Measurements from ENCODE around the gene FAM221A. TPM values are rescaled to one million over a fixed set of nuclear protein-coding genes. Genes with fewer than 3 reads are reported as not detected.

Gene FAM221A
- total and polyA plus RNA-seq, 4 experiments from 2014 or later, result 4.2 to 7.3 (median 6.5) TPM

DNA sequence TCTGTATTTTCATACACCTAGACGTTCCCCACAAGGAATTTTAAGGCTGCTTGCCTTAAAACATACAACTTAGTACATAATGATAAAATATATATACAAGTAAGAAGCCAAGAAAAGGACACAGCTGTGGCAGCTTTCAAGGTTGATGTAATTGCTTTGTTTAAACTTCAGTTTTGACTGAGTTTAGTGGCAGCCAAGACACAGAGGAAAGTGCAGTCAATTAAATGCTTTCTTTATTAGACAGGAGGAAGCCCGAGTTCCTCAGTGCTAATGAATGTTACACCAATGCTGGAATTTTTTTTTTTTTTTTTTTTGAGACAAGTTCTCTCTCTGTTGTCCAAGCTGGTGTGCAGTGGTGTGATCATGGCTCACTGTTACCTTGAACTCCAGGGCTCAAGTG, 18.8 kb downstream of the FAM221A start:
- H3K9me3 ChIP-seq (ENCODE audit: control insufficient read depth in 1 of 2, low read length in 2 of 2), result no peaks in the 10 kb centered on the region
- Mint-ChIP-seq H3K27me3 (no peaks in the 10 kb centered on the region), H3K9me3 (peaks cover 0 to 3% (median 0%) of the 10 kb centered on the region in 8 donors), H3K27ac (no peak overlapping the region), H3K4me1 (peaks cover 0 to 6% (median 3%) of the 10 kb centered on the region in 4 donors), H3K36me3 (peaks cover 26 to 27% of the 10 kb centered on the region in 2 donors), H3K4me3 (no peak overlapping the region)
- no peaks in the 10 kb centered on the region for H3K36me3 ChIP-seq (ENCODE audit: insufficient read depth, low read length)
- no peak overlapping the region for H3K27ac ChIP-seq (ENCODE audit: low read depth, low read length)
- no peak overlapping the region for H3K4me3 ChIP-seq (ENCODE audit: low read length in 2 of 2)
- no peaks in the 10 kb centered on the region for H3K27me3 ChIP-seq (ENCODE audit: insufficient read depth, low read length)
- POLR2A ChIA-PET (ENCODE audit: partially characterized antibody), result no interaction called here
- no peaks in the 10 kb centered on the region for H3K4me1 ChIP-seq (ENCODE audit: insufficient read depth, low read length)
- CTCF ChIA-PET (ENCODE audit: partially characterized antibody), result interaction anchor here (0.6 to 5.8 kb wide), 13 partner anchors 10 to 966 kb away, joined by 3 to 50 read pairs (median 4); partner anchors contain the start of genes FAM221A and STK31
- intact Hi-C loops (cut with micrococcal nuclease), result no loop called here
- no peak for DNase-seq

GRCh38 chr7:23700046-23700445, 20.0 kb downstream of the FAM221A start:
- no peak overlapping the region for H3K4me3 Mint-ChIP-seq
- Histone ChIP-seq H3K4me1 (ENCODE audit: insufficient read depth, low read length) (no peaks in the 10 kb centered on the region), H3K27ac (ENCODE audit: low read depth, low read length) (no peak overlapping the region), H3K4me3 (ENCODE audit: low read length in 2 of 2) (no peak overlapping the region), H3K27me3 (ENCODE audit: insufficient read depth, low read length) (no peaks in the 10 kb centered on the region), H3K36me3 (ENCODE audit: insufficient read depth, low read length) (no peaks in the 10 kb centered on the region), H3K9me3 (ENCODE audit: control insufficient read depth in 1 of 2, low read length in 2 of 2) (no peaks in the 10 kb centered on the region)
- ChIA-PET POLR2A (ENCODE audit: partially characterized antibody) (no interaction called here), CTCF (ENCODE audit: partially characterized antibody) (interaction anchor here (0.7 to 5.5 kb wide), 4 partner anchors 9 to 182 kb away, joined by 3 to 24 read pairs (median 6); no protein-coding TSS in a partner anchor)
- peaks cover 0 to 6% (median 3%) of the 10 kb centered on the region in 4 donors for H3K4me1 Mint-ChIP-seq
- H3K27ac Mint-ChIP-seq, result no peak overlapping the region
- H3K9me3 Mint-ChIP-seq, result peaks cover 0 to 11% (median 7%) of the 10 kb centered on the region in 8 donors
- H3K27me3 Mint-ChIP-seq, result no peaks in the 10 kb centered on the region
- peaks cover 32 to 36% of the 10 kb centered on the region in 2 donors for H3K36me3 Mint-ChIP-seq
- no peak for DNase-seq
- intact Hi-C loops (cut with micrococcal nuclease), result no loop called here

GRCh38 chr7:23709081-23709750, 29.2 kb downstream of the FAM221A start:
- Histone ChIP-seq H3K4me1 (ENCODE audit: insufficient read depth, low read length) (no peaks in the 10 kb centered on the region), H3K4me3 (ENCODE audit: low read length in 2 of 2) (no peak overlapping the region), H3K36me3 (ENCODE audit: insufficient read depth, low read length) (no peaks in the 10 kb centered on the region), H3K27me3 (ENCODE audit: insufficient read depth, low read length) (no peaks in the 10 kb centered on the region), H3K27ac (ENCODE audit: low read depth, low read length) (no peak overlapping the region), H3K9me3 (ENCODE audit: control insufficient read depth in 1 of 2, low read length in 2 of 2) (peaks cover 0 to 6% of the 10 kb centered on the region in 2 donors)
- no peak for DNase-seq
- H3K4me3 Mint-ChIP-seq, result no peak overlapping the region
- H3K9me3 Mint-ChIP-seq, result peaks cover 0 to 21% (median 15%) of the 10 kb centered on the region in 8 donors
- CTCF ChIA-PET (ENCODE audit: partially characterized antibody), result interaction anchor here (1.1 to 5.3 kb wide), 8 partner anchors 10 to 1389 kb away, joined by 3 to 58 read pairs (median 6); no protein-coding TSS in a partner anchor
- H3K4me1 Mint-ChIP-seq, result no peaks in the 10 kb centered on the region
- no peak overlapping the region for H3K27ac Mint-ChIP-seq
- intact Hi-C loops (cut with micrococcal nuclease), result no loop called here
- POLR2A ChIA-PET (ENCODE audit: partially characterized antibody), result no interaction called here
- H3K36me3 Mint-ChIP-seq, result peaks cover 19 to 24% of the 10 kb centered on the region in 2 donors
- no peaks in the 10 kb centered on the region for H3K27me3 Mint-ChIP-seq

DNA sequence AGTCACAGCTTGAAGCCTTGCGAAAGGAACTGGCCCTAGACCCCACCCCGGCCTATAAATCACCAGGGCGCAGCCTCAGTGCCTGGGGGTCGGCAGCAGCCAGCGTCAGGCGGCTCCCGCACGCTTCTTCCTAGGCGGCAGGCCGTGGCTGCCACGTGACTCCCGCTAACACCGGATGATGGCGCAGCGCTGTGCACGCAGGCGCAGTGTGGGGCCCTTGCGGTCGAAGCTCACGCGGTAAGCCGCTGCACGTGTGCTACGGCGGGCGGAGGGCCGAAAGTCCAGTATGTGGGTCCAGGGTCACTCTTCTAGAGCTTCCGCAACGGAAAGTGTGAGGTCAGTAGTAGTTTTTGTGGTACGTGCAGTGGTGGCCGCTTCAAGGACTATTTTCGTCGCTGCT, 30.0 kb downstream of the FAM221A start, which contains the start of gene STK31:
STK31 (plus strand) TSS at position 220 of the 400 bp plus-strand sequence; CDS start at position 287, 67 bp downstream.
- no peak within 1 kb of the TSS for H3K27ac ChIP-seq (ENCODE audit: low read depth, low read length)
- no peak within 1 kb of the TSS for H3K4me3 ChIP-seq (ENCODE audit: low read length in 2 of 2)
- H3K27me3 Mint-ChIP-seq, result no peaks in the 10 kb centered on the region
- H3K4me1 Mint-ChIP-seq, result no peaks in the 10 kb centered on the region
- intact Hi-C loops (cut with micrococcal nuclease), result loop anchor here (5.0 to 10.0 kb wide), 3 partner anchors 353 to 957 kb away; no protein-coding TSS in a partner anchor
- peaks cover 0 to 6% of the 10 kb centered on the region in 2 donors for H3K9me3 ChIP-seq (ENCODE audit: control insufficient read depth in 1 of 2, low read length in 2 of 2)
- ChIA-PET CTCF (ENCODE audit: partially characterized antibody) (interaction anchor here (1.0 to 5.3 kb wide), 13 partner anchors 10 to 1388 kb away, joined by 3 to 58 read pairs (median 4); partner anchors contain the start of gene FAM221A), POLR2A (ENCODE audit: partially characterized antibody) (no interaction called here)
- H3K4me1 ChIP-seq (ENCODE audit: insufficient read depth, low read length), result no peaks in the 10 kb centered on the region
- no peaks in the 10 kb centered on the region for H3K36me3 ChIP-seq (ENCODE audit: insufficient read depth, low read length)
- peaks cover 0 to 15% (median 9%) of the 10 kb centered on the region in 8 donors for H3K9me3 Mint-ChIP-seq
- DNase-seq, result no peak
- peaks cover 11 to 17% of the 10 kb centered on the region in 2 donors for H3K36me3 Mint-ChIP-seq
- H3K27ac Mint-ChIP-seq, result no peak within 1 kb of the TSS
- H3K27me3 ChIP-seq (ENCODE audit: insufficient read depth, low read length), result no peaks in the 10 kb centered on the region
- no peak within 1 kb of the TSS for H3K4me3 Mint-ChIP-seq

- Histone ChIP-seq H3K36me3 (ENCODE audit: insufficient read depth, low read length) (no peaks in the 10 kb centered on the region), H3K9me3 (ENCODE audit: control insufficient read depth in 1 of 2, low read length in 2 of 2) (no peaks in the 10 kb centered on the region), H3K4me3 (ENCODE audit: low read length in 2 of 2) (no peak overlapping the region), H3K27ac (ENCODE audit: low read depth, low read length) (no peak overlapping the region), H3K27me3 (ENCODE audit: insufficient read depth, low read length) (no peaks in the 10 kb centered on the region), H3K4me1 (ENCODE audit: insufficient read depth, low read length) (no peaks in the 10 kb centered on the region)
- intact Hi-C loops (cut with micrococcal nuclease), result loop anchor here (1.0 to 10.0 kb wide), 6 partner anchors 142 to 955 kb away; no protein-coding TSS in a partner anchor
- Mint-ChIP-seq H3K4me1 (no peaks in the 10 kb centered on the region), H3K36me3 (no peaks in the 10 kb centered on the region), H3K27me3 (no peaks in the 10 kb centered on the region), H3K27ac (no peak overlapping the region), H3K4me3 (no peak overlapping the region), H3K9me3 (no peaks in the 10 kb centered on the region)
- ChIA-PET CTCF (ENCODE audit: partially characterized antibody) (interaction anchor here (1.0 to 5.3 kb wide), 24 partner anchors 8 to 1380 kb away, joined by 3 to 58 read pairs (median 5); no protein-coding TSS in a partner anchor), POLR2A (ENCODE audit: partially characterized antibody) (no interaction called here)
- DNase-seq, result peak in 4 of 5 donors; percentile 37 to 53 (median 46)
Measured at GRCh38 chr7:23712368-23713284, 32.6 kb downstream of the FAM221A start.

- no peaks in the 10 kb centered on the region for H3K4me1 ChIP-seq (ENCODE audit: insufficient read depth, low read length)
- DNase-seq, result no peak
- POLR2A ChIA-PET (ENCODE audit: partially characterized antibody), result no interaction called here
- intact Hi-C loops (cut with micrococcal nuclease), result loop anchor here (5.0 to 10.0 kb wide), 3 partner anchors 356 to 954 kb away; no protein-coding TSS in a partner anchor
- no peak overlapping the region for H3K4me3 Mint-ChIP-seq
- no peak overlapping the region for H3K27ac Mint-ChIP-seq
- no peaks in the 10 kb centered on the region for H3K4me1 Mint-ChIP-seq
- no peaks in the 10 kb centered on the region for H3K27me3 ChIP-seq (ENCODE audit: insufficient read depth, low read length)
- H3K4me3 ChIP-seq (ENCODE audit: low read length in 2 of 2), result no peak overlapping the region
- no peaks in the 10 kb centered on the region for H3K27me3 Mint-ChIP-seq
- H3K36me3 ChIP-seq (ENCODE audit: insufficient read depth, low read length), result no peaks in the 10 kb centered on the region
- no peak overlapping the region for H3K27ac ChIP-seq (ENCODE audit: low read depth, low read length)
- no peaks in the 10 kb centered on the region for H3K36me3 Mint-ChIP-seq
- H3K9me3 Mint-ChIP-seq, result no peaks in the 10 kb centered on the region
- CTCF ChIA-PET (ENCODE audit: partially characterized antibody), result interaction anchor here (0.6 to 3.4 kb wide), 10 partner anchors 14 to 442 kb away, joined by 3 to 25 read pairs (median 6); no protein-coding TSS in a partner anchor
- H3K9me3 ChIP-seq (ENCODE audit: control insufficient read depth in 1 of 2, low read length in 2 of 2), result no peaks in the 10 kb centered on the region
Measured at GRCh38 chr7:23713285-23714149, 33.5 kb downstream of the FAM221A start.
